WTC11 (cell line): Measurements from ENCODE around the gene TNN.

Source experiments
- JUN ChIP-seq: sonication (generic); formaldehyde crosslinking; IDR thresholded peaks from 2 replicates; pipeline ENCODE4 v1.8.0; 2023; ENCODE audit warnings: mild to moderate bottlenecking, missing genetic modification reagents
- SP1 ChIP-seq: sonication (generic); formaldehyde crosslinking; conservative IDR thresholded peaks from 2 replicates; pipeline ENCODE4 v1.8.1; 2022; ENCODE audit warnings: missing genetic modification reagents
- ZBTB21 ChIP-seq: sonication (generic); formaldehyde crosslinking; IDR thresholded peaks from 2 replicates; pipeline ENCODE4 v1.8.1; 2023; ENCODE audit warnings: mild to moderate bottlenecking, missing genetic modification reagents, borderline replicate concordance
- ZNF121 ChIP-seq: sonication (generic); formaldehyde crosslinking; IDR thresholded peaks from 2 replicates; pipeline ENCODE4 v1.8.0; 2023; ENCODE audit warnings: missing genetic modification reagents
- ZNF423 ChIP-seq: fragments of 250-450 bp; sonication (Bioruptor Pico); IDR thresholded peaks from 2 replicates; pipeline ENCODE4 v2.1.2; 2022; ENCODE audit warnings: mild to moderate bottlenecking, moderate library complexity
- TF ChIP-seq, protein P1 (sequence below): sonication (generic); formaldehyde crosslinking; IDR thresholded peaks from 2 replicates; pipeline ENCODE4 v1.8.1; 2022; ENCODE audit warnings: mild to moderate bottlenecking, missing genetic modification reagents, moderate library complexity, borderline replicate concordance
- TF ChIP-seq, protein P2 (sequence below): fragments of 200-600 bp; IDR thresholded peaks from 2 replicates; pipeline ENCODE4 v1.8.0; 2022; ENCODE audit warnings: antibody characterized with exemption
- TF ChIP-seq, protein P3 (sequence below): sonication (generic); formaldehyde crosslinking; IDR thresholded peaks from 2 replicates; pipeline ENCODE4 v1.8.1; 2023; ENCODE audit warnings: mild to moderate bottlenecking, moderate library complexity, missing genetic modification reagents
- TF ChIP-seq, protein P4 (sequence below): sonication (generic); formaldehyde crosslinking; IDR thresholded peaks from 2 replicates; pipeline ENCODE4 v1.8.1; 2022; ENCODE audit warnings: mild to moderate bottlenecking, moderate library complexity, missing genetic modification reagents

DNA sequence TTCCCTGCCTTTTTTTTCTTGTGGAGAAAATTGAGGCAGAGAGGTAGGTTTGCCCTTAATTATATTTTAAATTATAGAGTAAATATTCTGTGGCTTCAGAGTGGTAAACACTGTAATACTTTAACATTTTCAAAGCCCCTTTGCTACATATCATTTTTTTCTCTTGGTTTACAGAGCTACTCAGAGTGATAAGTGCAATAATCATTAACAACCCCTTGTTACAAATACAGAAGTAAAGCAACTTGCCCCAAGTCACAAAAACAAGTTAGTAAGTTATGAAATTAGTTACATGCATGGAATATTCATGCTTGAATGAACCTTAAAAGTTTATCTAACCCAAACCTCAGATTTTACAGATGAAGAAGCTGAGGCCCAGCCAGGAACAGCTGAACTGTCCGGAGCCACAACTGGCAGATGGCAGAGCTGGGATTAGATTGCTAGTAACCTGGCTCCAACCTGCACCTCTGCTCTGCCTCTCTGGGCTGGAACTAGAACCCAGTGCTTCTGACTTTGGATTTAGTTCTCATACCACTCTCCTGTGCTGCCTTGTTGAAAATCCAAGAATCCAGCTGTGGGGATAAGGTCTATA lies 48.7 kb downstream of the TNN start:
- TF ChIP-seq, protein P1, sequence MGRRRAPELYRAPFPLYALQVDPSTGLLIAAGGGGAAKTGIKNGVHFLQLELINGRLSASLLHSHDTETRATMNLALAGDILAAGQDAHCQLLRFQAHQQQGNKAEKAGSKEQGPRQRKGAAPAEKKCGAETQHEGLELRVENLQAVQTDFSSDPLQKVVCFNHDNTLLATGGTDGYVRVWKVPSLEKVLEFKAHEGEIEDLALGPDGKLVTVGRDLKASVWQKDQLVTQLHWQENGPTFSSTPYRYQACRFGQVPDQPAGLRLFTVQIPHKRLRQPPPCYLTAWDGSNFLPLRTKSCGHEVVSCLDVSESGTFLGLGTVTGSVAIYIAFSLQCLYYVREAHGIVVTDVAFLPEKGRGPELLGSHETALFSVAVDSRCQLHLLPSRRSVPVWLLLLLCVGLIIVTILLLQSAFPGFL (CRISPR knock-in tag): no peak
- TF ChIP-seq ZNF423 (CRISPR knock-in tag) (no peak), SP1 (CRISPR knock-in tag) (no peak), ZBTB21 (CRISPR knock-in tag) (no peak), JUN (CRISPR knock-in tag) (no peak), ZNF121 (CRISPR knock-in tag) (no peak)
- TF ChIP-seq, protein P2, sequence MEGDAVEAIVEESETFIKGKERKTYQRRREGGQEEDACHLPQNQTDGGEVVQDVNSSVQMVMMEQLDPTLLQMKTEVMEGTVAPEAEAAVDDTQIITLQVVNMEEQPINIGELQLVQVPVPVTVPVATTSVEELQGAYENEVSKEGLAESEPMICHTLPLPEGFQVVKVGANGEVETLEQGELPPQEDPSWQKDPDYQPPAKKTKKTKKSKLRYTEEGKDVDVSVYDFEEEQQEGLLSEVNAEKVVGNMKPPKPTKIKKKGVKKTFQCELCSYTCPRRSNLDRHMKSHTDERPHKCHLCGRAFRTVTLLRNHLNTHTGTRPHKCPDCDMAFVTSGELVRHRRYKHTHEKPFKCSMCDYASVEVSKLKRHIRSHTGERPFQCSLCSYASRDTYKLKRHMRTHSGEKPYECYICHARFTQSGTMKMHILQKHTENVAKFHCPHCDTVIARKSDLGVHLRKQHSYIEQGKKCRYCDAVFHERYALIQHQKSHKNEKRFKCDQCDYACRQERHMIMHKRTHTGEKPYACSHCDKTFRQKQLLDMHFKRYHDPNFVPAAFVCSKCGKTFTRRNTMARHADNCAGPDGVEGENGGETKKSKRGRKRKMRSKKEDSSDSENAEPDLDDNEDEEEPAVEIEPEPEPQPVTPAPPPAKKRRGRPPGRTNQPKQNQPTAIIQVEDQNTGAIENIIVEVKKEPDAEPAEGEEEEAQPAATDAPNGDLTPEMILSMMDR: no peak
- TF ChIP-seq, protein P3, sequence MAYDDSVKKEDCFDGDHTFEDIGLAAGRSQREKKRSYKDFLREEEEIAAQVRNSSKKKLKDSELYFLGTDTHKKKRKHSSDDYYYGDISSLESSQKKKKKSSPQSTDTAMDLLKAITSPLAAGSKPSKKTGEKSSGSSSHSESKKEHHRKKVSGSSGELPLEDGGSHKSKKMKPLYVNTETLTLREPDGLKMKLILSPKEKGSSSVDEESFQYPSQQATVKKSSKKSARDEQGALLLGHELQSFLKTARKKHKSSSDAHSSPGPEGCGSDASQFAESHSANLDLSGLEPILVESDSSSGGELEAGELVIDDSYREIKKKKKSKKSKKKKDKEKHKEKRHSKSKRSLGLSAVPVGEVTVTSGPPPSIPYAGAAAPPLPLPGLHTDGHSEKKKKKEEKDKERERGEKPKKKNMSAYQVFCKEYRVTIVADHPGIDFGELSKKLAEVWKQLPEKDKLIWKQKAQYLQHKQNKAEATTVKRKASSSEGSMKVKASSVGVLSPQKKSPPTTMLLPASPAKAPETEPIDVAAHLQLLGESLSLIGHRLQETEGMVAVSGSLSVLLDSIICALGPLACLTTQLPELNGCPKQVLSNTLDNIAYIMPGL (CRISPR knock-in tag): no peak
- TF ChIP-seq, protein P4, sequence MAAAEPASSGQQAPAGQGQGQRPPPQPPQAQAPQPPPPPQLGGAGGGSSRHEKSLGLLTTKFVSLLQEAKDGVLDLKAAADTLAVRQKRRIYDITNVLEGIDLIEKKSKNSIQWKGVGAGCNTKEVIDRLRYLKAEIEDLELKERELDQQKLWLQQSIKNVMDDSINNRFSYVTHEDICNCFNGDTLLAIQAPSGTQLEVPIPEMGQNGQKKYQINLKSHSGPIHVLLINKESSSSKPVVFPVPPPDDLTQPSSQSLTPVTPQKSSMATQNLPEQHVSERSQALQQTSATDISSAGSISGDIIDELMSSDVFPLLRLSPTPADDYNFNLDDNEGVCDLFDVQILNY: no peak
